Dedifferentiated amniotic fluid mesenchymal stem cell (primary cell): ENCODE data around the gene CHRNB4.
"Not testable (repeated sequence)": the region's sequence is repeated elsewhere in the genome, so short reads cannot be mapped to it uniquely, and the experiment has no call there.

Experiments
- DNase-seq: peaks from one replicate; pipeline ENCODE4 v3.0.0-alpha.2; 2016; ENCODE audit errors: extremely low spot score

CHRNB4 gene

GRCh38 chr15:78641102-78641748, at the start of gene CHRNB4:
Gene CHRNB4 (minus strand): TSS chr15:78641210. CDS start chr15:78641133, 77 bp downstream.
- DNase-seq, result no peak

GRCh38 chr15:78689626-78690025, 48.6 kb upstream of the CHRNB4 start:
- no peak for DNase-seq

- DNase-seq, result no peak
These were observed 44.9 kb upstream of the CHRNB4 start for GRCh38 chr15:78685925-78686324.

GRCh38 chr15:78685159-78685921, 44.3 kb upstream of the CHRNB4 start:
- no peak for DNase-seq

GRCh38 chr15:78684657-78685056, 43.6 kb upstream of the CHRNB4 start:
- no peak for DNase-seq

- not testable (repeated sequence) for DNase-seq
These were observed 42.6 kb upstream of the CHRNB4 start for GRCh38 chr15:78683599-78683998.

GRCh38 chr15:78682693-78683410, 41.8 kb upstream of the CHRNB4 start:
- DNase-seq, result no peak

GRCh38 chr15:78682004-78682651, 41.1 kb upstream of the CHRNB4 start:
- DNase-seq, result no peak

GRCh38 chr15:78681281-78682003, 40.4 kb upstream of the CHRNB4 start:
- no peak for DNase-seq

- DNase-seq, result no peak
These were observed 39.5 kb upstream of the CHRNB4 start for GRCh38 chr15:78680431-78681075.

GRCh38 chr15:78679089-78679511, 38.1 kb upstream of the CHRNB4 start:
- DNase-seq, result no peak

GRCh38 chr15:78676424-78677110, 35.6 kb upstream of the CHRNB4 start:
- DNase-seq, result no peak

- DNase-seq, result no peak
These were observed 34.8 kb upstream of the CHRNB4 start for GRCh38 chr15:78675617-78676360.

- DNase-seq, result no peak
These were observed 34.2 kb upstream of the CHRNB4 start for GRCh38 chr15:78675206-78675605.

GRCh38 chr15:78673917-78674444, 33.0 kb upstream of the CHRNB4 start:
- DNase-seq, result no peak

GRCh38 chr15:78673476-78673875, 32.5 kb upstream of the CHRNB4 start:
- no peak for DNase-seq

GRCh38 chr15:78672285-78673014, 31.4 kb upstream of the CHRNB4 start:
- no peak for DNase-seq

- DNase-seq, result no peak
These were observed 30.7 kb upstream of the CHRNB4 start for GRCh38 chr15:78671626-78672211.
